ENCODE measurements around the gene WDR82.
"Not testable (repeated sequence)": the region's sequence is repeated elsewhere in the genome, so short reads cannot be mapped to it uniquely, and the experiment has no call there.

The WDR82 gene

DNA sequence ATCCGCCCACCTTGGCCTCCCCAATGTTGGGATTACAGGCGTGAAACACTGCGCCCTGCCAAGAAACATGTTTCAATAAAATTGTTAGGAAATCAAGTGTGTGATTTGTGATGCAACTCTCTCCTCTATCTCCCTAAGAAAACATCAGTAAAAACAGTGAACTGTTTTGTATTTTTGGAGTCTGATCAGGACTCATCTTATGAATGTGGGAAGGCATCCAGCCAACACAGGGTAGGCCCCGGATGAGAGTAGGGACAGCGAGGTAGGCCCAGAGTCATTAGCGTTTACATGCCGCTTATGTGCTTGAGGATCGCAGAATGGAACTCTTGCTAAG is 8.3 kb upstream of the WDR82 start:
- DNase-seq = no peak

- DNase-seq = not testable (repeated sequence)
Measured at GRCh38 chr3:52284051-52284450, 5.6 kb upstream of the WDR82 start.

DNA sequence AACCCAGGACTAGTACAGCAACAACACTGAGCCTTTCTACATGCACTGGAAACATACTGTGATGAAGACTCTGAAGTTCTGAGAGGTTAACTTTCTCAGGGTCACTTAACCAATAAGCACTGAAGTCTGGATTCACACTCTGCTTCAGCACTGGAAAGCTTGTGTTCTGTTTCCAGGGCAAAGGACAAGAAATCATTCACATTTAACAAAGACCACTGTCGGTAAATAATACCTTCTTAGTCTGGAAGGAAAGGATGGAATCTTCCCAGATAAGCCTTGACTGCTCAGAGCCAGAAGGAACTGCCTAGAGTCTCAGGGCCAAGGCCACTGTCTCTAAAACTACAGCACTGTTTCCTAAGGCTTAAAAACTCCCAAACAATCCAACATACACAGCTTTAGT is 4.9 kb upstream of the WDR82 start:
- DNase-seq = no peak

DNA sequence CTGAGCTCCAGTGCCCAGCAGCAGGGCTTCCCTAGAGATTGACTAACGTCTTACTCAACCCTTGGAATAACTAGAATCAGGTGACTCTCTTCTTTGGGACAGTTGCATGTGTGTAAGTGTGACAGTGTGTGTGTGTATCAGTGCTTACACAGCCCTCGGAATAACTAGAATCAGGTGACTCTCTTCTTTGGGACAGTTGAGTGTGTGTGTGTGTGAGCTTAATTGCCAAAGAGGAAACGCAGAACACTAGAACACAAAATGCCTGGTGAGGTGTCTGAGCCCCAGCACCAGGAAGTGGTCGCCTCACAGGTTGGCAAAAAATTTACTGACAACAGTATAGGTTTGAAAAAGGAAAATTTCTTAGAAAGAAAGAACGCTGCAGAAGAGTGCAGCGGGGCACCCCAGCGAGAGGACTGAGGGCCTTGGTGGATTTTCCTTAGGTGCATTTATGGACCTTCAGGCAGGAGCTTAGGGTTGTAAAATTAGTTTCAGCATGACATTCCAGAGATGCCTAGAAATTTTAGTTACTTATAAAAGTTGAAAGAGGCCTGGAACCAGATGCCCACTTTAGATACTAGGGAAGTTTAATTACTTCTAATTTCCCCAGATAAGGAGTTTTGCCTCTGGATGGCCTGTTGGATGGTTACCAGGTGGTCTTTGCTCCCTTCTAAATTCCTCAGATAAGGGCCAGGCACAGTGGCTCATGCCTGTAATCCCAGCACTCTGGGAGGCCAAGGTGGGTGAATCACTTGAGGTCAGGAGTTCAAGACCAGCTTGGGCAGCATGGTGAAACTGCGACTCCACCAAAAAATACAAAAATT is 3.7 kb upstream of the WDR82 start:
- no peak for DNase-seq

- DNase-seq = no peak
Measured at GRCh38 chr3:52280050-52280461, 1.6 kb upstream of the WDR82 start.

GRCh38 chr3:52279596-52279995 is 1.1 kb upstream of the WDR82 start:
- DNase-seq = no peak

GRCh38 chr3:52277972-52278509 is 408 bp downstream of the WDR82 start:
- no peak for DNase-seq

GRCh38 chr3:52277071-52277964 is 1.1 kb downstream of the WDR82 start:
- DNase-seq = no peak

- not testable (repeated sequence) for DNase-seq
Measured at GRCh38 chr3:52274781-52275180, 3.7 kb downstream of the WDR82 start.

- DNase-seq = no peak
Measured at GRCh38 chr3:52272831-52273230, 5.6 kb downstream of the WDR82 start.

DNA sequence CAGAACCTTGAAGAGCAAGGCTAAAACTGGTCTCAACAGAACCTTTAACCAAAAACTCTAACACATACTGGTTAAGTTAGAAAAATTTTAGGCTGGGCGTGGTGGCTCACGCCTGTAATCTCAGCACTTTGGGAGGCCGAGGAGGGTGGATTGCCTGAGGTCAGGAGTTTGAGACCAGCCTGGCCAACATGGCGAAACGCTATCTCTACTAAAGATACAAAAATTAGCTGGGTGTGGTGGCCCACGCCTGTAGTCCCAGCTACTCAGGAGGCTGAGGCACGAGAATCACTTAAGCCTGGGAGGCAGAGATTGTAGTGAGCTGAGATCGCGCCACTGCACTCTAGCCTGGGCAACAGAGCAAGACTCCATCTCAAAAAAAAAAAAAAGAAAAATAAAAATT is 6.3 kb downstream of the WDR82 start:
- not testable (repeated sequence) for DNase-seq

- DNase-seq = no peak
Measured at GRCh38 chr3:52270252-52270754, 8.1 kb downstream of the WDR82 start.

GRCh38 chr3:52269776-52270175 is 8.7 kb downstream of the WDR82 start:
- no peak for DNase-seq

DNA sequence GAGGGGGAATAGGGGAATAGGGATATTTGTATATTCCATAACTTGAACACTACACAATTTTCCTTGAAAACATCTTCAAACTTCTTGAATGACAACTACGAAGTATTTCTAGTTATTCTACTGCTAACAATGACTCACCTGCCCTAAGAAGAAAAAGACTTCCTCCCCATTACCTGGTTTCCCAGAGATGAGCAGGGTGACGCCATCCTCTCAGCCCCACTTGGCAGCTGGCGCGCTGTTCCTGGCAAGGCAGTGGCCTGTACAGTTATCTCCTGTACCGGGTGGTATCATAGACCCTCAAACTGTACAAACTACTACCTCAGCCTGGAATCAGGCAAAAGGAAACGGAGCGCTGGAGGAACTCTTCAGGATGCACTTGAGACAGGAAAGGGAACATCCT is 10.4 kb downstream of the WDR82 start:
- no peak for DNase-seq

- DNase-seq = no peak
Measured at GRCh38 chr3:52265387-52265786, 13.1 kb downstream of the WDR82 start.

DNA sequence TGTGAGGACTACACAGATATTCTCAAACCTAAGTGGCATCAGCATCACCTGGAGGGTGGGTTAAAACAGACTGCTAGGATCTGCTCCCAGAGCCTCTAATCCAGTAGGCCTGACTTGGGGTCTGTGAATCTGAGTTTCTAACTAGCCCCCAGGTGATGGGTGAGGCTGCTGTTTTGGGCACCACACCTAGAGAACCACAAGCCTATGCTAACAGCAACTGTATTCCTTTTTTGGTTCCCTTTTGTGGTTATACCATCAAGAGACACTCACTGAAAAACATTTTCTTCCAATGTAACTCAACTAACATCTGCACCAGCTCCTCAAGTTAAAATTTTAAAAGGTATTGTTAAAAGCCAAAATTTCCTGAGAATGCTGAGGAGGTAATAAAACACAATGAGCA is 16.0 kb downstream of the WDR82 start:
- no peak for DNase-seq

- no peak for DNase-seq
Measured at GRCh38 chr3:52259448-52259847, 19.0 kb downstream of the WDR82 start.

DNA sequence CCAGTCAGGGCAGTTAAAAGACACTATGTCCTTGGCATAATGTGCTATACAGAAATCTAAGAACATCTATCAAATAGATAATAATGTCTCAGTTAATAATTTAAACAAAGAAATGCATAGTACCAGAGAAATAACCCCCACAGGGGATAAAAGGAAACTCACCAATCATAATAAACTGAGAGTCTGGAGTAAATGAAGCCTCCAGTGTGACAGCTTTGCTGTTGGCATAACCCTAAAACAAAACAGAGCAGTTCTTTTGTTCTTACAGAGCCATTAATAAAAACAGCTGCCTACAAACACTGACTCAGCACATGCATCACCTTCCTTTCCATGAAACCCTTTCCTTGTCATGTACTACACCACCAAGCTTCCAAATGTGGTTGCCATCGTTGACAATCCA is 19.4 kb downstream of the WDR82 start:
- DNase-seq = no peak

GRCh38 chr3:52257911-52258310 is 20.5 kb downstream of the WDR82 start:
- DNase-seq = no peak

DNA sequence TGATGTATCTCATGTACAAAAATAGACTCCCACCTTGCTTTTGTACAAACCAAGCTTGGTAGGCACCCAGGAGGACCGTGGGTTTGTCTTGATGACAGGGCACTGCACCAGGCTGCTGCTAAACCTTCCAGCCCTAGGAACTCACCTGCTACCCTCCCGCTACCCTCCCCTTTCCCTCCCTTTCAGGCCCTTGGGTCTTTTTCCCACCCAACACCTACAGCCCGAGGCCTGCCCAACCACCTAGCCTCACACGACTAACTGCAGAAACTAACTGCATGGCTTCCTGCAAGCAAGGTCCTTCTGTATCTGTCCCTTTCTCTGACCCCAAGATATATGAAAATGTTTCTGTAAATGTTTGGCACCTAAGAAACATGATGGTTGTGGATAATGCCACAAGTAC is 21.8 kb downstream of the WDR82 start:
- no peak for DNase-seq

GRCh38 chr3:52256159-52256558 is 22.3 kb downstream of the WDR82 start:
- no peak for DNase-seq

DNA sequence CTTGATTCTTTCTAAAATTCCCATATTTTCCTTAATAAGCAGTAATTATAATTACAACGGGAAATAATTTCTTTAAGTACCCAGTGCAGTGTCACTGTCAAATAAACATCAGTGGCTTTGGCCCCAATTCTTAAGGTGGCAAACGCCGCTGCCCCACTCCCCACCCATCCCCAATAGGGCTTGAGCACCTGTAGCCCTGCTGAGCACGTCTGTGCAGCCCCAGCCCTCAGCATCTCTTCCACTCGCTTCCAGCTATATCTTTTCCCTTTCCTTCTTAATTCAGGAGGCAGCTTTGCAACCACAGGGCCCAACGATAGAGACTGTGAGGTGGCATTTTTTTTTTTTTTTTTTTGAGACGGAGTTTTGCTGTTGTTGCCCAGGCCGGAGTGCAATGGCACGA is 23.8 kb downstream of the WDR82 start:
- no peak for DNase-seq

All from NCI-H2171 (cell line).